Left renal cortex interstitium (tissue), 4 donors: ENCODE data around the gene ZNF653. TPM values are rescaled to one million over a fixed set of nuclear protein-coding genes. Genes with fewer than 3 reads are reported as not detected.

ENCODE experiments used
- DNase-seq, 4 donors: peaks; one replicate each; pipeline ENCODE4 v3.0.0-alpha.2; 2013; ENCODE audit warnings: low read depth in 4 of 4, low spot score in 2 of 4, missing footprints in 1 of 4
- polyA plus RNA-seq, 4 donors: library from polyadenylated mRNA; unstranded; fragments of 120-200 nt; gene quantifications; one replicate each; pipeline ENCODE4 v1.2.1, GENCODE V29; 2013; ENCODE audit not compliant: insufficient read length in 4 of 4

Gene ZNF653
- polyA plus RNA-seq, 4 donors, result 7.6 to 12.8 (median 11.4) TPM

- DNase-seq, result no peak
Measured at GRCh38 chr19:11519138-11519537, 13.5 kb upstream of the ZNF653 start.

DNA sequence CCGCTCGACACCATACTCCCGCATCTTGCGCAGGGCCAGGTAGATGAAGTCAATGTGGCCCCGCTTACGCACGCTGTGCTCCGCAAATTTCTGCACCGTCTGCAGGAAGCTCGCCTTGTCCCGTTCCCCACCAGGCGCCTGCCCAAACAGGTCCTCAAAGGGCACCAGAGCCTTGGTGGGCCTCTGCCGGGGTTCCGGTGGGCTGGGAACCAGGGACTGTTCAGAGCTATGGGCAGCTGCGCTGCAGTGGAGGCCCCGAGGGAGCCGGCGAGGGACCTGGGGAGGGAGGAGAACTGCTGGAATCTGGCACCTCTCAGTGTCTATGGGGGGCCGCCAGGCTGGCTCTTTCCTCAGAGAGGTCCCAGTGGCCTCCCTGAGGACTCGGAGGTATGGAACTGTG is 8.3 kb upstream of the ZNF653 start:
- no peak for DNase-seq

DNA sequence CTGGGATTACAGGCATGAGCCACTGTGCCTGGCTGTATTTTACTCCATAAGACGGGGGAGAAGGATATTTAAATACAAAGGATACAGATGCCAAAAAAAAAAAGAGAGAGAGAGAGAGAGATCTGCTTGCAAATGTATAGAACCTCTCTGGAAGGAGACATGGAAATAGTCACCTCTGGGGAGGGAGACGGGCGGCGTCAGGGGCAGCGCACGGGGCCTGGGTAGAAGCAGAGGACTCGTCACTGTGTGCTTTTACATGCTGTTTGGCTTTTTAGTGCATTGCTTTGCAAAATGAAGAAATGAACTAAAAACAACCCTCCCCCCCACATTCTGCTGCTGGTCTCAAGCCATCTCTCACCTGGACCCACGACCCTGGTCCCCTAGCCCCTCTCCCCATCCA is 4.8 kb upstream of the ZNF653 start:
- DNase-seq, result no peak

- DNase-seq, result no peak
Measured at GRCh38 chr19:11507370-11508078, 1.9 kb upstream of the ZNF653 start.

DNA sequence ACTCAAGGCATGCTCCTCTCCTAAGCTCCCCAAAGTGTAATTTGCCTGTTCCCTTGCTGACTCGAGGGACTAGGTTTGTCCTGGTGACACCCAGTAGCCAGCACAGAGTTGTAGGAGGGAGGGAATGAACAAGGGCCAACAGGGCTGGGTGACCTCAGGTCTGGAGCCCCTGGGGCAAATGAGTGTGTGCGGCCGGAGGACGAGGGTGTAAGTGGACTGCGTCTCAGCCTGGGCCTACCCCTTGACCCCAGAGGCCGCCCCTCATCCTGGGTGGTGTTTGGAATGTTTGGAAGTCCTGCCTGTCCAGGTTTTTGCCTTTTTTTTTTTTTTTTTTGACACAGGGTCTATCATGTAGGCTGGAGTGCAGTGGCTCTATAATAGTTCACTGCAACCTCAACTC is 1.3 kb upstream of the ZNF653 start:
- DNase-seq, result no peak

DNA sequence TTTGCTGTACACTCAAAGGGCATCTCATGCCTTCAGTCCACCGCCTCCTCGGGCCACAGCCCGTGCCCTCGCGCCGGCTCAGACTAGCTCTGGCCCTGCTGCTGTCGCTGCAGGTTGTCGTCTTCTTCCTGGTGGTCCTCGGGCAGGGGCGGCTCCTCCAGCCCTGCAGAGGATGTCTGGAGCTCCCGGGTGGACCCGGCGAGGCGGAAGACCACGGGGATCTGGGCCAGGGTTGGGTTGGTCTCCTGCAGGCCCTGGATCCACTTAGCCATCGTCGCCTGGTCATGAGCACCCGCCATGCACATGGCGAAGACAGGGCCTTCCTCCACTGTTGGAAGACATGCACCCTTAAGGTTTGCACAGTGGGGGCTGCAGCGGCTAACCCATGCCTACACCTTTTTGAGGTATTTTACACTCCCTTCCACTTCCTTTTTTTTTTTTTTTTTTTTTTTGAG is 489 bp upstream of the ZNF653 start:
- no peak for DNase-seq

DNA sequence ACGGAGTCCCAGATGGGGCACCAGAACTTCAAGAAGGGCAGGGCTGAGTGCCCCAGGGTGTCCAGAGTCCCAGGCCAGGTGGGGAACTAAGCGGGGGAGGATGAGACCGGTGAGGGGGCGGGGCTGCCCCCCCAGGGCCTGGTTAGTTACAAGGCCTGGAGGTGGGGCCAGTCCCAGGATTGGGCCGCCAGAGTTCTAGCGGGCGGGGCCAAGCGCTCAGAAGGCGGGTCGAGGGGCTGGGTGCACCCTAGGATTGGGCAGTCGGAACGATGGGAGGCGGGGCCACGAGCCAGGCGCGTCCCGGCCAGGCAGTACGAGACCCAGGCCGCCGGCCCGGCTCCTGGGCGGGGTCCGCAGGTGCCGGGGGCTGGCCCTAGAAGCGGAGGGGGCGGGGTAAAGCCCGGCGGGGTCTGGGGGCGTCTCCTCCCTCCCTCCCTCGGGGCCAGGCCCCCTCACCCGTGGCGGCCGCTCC is 571 bp downstream of the ZNF653 start:
- peak; percentile 52 to 88 (median 84) for DNase-seq

DNA sequence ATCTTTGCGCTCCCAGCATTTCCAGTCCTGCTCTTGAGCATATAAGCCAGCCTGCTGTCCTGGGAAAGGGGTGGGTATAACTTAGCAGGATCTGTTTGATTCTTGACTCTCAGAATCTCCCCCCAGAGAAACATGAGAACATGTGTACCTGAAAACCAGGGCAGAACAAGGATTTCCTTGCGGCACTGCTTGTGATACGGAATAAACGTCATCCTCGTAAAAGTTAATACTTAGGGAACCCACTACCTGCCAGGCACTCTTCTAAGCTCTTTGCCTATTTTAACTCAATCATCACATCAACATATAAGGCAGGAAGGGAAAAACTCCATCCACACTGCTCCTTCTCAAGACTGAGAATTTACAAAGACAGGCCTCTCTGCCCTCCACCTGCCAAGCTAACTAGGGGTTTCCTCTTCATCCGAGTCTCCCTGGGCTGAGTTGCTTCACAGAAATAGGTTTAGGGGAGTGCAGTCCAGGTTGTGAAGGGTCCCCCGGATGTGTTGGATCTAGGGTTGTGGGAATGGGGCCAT is 1.1 kb downstream of the ZNF653 start:
- DNase-seq, result no peak

GRCh38 chr19:11499890-11500420 is 5.7 kb downstream of the ZNF653 start:
- no peak for DNase-seq

DNA sequence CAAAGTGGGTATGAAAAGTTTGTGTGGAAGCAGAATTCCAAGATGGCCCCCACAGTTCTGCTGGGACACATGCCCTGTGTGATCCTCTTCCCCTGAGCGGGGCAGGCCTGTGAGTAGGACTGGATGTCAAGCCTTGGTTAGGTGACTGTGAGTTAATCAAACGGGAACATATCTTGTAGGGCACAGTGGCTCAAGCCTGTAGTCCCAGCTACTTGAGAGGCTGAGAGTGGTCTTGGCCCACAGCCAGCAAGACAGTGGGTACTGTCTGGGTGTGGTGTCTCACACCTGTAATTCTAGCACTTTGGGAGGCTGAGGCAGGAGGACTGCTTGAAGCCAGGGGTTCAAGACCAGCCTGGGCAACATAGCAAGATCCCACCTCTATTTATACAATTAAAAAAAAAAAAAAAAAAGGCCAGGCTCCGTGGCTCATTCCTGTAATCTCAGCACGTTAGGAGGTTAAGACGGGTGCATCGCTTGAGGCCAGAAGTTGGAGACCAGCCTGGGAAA is 6.4 kb downstream of the ZNF653 start:
- DNase-seq, result no peak

DNA sequence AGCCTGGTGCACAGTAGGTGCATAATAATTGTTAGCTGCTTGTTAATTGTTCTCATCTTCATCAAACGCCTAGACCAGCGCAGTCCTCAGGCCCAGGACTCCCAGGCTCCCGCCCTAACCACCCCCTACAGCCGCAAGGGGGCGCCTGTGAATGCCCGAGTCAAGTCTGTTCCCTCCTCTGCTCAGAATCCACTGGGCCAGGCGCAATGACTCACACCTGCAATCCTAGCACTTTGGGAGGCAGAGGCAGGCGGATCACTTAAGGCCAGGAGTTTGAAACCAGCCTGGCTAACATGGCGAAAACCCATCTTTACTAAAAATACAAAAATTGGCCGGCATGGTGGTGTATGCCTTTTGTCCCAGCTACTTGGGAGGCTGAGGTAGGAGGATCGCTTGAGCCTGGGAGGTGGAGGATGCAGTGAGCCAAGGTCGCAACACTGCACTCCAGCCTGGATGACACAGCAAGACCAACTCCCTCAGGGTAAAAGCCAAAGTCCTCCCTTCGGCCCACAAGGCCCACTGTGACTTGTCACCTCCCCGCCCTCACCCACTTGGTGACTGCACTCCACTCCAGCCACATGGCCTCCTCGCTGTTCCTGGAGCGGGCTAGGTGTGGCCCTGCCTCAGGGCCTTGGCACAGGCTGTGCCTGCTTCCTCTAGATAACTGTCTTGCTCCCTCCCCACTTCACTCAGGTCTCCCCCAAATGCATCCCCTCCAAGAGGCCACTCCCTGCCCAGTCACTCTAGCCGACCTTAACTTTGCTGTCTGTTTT is 9.1 kb downstream of the ZNF653 start:
- no peak for DNase-seq

DNA sequence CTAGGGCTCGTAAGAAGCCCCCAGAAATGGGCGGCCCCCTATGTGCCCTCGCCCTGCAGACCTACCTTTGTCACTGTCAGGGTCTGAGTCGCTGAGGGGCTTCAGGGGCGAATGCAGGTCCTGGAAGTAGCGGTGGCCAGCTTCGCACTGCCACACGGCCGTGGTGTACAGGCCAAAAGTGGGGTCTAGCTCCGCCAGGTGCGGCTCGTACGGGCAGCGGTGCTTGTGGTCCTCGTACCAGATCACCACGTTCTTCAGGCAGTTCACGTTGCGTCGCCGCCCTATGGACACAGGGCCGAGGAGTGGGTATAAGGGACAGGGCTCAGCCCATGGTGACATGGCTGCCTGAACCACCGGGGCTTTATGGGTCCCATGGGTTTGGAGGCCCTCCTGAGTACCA is 9.8 kb downstream of the ZNF653 start:
- DNase-seq, result no peak

GRCh38 chr19:11495481-11495880 is 10.2 kb downstream of the ZNF653 start:
- DNase-seq, result no peak

GRCh38 chr19:11494634-11495285 is 10.9 kb downstream of the ZNF653 start:
- no peak for DNase-seq

DNA sequence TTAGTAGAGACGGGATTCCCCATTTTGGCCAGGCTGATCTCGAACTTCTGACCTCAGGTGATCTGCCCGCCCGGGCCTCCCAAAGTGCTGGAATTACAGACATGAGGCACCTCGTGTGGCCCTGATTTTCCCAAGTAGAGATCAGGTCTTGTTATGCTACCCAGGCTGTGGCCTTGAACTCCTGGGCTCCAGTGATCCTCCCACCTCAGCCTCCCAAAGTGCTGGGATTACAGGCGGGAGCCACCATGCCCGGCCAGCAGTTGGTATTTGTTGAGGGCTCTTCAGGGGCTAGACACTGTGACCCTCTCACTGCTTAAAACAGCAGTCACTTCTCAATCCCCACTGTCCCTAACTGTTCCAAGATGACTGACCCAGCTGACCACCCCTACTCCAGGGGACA is 16.3 kb downstream of the ZNF653 start:
- no peak for DNase-seq

DNA sequence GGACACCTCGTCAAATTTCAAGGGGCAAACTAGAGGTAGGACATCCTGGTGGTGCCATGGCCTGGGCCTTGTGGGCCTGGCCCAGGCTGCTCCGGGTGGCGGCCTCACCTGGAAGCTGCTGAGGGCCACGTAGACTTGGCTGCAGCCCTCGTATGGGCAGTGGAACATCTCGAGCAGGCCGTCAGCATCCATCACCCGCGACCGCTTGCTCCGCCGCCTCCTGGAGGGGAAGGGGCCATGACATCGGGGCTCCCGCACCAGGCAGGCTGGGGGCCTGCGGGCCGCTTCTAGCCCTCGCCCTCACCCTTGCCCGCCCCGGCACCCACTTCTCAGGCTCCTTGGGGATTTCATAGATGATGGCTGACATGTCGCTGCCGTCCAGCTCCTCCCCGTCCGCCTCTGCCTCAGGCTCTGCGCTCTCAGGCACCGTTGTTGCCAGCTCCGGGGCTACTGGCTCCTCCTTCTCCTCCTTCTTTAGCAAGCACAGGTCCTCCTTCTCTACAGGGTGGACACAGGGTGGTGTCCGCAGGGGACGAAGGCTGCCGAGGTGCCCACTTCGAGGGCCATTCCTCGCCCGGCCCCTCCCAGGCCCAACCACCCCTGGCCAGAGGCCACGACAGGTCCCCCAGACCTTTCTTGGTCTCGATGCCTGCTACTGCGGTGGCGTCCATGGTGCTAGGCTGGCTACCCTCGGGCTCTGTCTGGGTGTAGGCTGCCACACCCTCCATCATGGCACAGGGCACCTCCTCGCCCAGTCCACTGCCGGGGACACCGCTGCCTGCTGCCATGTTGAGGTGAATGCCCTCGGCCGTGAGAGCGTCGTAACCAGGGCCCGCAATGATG is 18.8 kb downstream of the ZNF653 start:
- no peak for DNase-seq

DNA sequence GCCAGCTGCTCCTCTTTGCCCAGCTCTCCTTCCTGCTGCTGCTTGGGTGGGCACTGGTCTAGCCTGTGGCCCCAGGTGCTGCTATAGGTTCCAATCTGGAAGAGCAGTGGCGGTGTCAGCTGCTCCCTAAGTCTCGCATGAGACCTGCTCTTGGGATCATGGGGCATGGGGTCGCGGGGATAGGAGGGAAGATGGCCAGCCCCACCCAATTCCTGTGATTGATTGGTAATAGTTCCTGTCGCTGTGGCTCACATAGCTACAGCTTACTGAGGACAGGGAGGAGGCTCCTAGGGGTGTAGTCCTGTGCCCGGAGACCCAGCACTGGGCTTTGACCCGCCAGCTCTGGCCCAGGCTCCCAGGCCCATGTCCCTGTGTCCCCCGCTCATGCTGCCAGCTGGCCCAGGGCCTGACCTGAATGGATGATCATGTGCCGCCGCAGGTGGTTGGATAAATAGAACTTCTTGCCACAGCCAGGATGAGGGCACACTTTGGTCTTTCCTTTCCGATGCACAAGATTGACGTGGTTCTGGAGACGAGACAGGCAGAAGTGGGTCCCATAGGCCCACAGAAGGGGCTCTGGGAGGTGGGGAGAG is 20.3 kb downstream of the ZNF653 start:
- DNase-seq, result no peak

GRCh38 chr19:11483366-11484111 is 22.1 kb downstream of the ZNF653 start:
- DNase-seq, result no peak
